Loucy (cell line): ENCODE data around the gene MT1B.
A peak's percentile ranks its signal among the peaks of the same experiment; 100 is the strongest.

ENCODE experiments used
- EZH2phosphoT487 ChIP-seq: fragments of 200-600 bp; IDR thresholded peaks from 2 replicates; pipeline ENCODE4 v1.6.1; 2018; ENCODE audit warnings: antibody characterized with exemption, mild to moderate bottlenecking, moderate library complexity, borderline replicate concordance
- TF ChIP-seq, protein P1 (sequence below): fragments of 200-600 bp; sonication (generic); conservative IDR thresholded peaks from 2 replicates; pipeline ENCODE4 v1.5.1; 2014; ENCODE audit warnings: mild to moderate bottlenecking, antibody characterized with exemption, low read length

DNA sequence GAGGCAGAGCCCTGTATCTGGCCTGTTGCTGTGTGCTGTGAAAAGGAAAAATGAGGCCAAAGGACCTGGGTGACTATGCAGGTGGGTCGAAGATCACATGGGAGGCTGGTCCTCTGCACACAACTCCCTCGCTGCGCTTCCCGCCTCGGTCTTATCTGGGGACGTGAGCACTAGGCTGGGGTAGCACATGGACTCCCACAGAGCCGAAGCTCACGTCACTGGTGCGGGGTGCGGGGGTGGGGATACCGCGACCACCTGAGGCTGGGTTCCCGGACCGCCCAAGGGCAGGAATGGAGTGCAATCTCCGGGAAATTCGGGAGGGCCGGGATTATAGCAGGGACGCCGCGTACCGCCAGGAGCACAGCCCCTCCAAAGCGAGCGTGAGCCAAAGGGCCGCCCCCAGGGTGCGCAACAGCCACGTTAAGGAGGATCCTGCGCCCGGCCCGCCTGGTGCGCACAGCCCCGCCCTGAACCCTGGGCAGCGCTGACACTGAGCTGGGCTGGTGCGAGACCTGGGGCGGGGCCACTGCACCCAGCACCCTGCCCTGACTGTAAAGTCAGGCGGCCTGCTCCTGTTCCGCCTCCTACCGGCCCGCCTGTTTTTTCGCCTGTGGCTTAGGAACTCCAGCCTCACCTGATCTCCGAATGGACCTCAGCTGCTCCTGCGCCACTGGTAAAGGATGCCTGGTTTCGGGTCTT lies 8.5 kb upstream of the MT1B start:
- TF ChIP-seq, protein P1, sequence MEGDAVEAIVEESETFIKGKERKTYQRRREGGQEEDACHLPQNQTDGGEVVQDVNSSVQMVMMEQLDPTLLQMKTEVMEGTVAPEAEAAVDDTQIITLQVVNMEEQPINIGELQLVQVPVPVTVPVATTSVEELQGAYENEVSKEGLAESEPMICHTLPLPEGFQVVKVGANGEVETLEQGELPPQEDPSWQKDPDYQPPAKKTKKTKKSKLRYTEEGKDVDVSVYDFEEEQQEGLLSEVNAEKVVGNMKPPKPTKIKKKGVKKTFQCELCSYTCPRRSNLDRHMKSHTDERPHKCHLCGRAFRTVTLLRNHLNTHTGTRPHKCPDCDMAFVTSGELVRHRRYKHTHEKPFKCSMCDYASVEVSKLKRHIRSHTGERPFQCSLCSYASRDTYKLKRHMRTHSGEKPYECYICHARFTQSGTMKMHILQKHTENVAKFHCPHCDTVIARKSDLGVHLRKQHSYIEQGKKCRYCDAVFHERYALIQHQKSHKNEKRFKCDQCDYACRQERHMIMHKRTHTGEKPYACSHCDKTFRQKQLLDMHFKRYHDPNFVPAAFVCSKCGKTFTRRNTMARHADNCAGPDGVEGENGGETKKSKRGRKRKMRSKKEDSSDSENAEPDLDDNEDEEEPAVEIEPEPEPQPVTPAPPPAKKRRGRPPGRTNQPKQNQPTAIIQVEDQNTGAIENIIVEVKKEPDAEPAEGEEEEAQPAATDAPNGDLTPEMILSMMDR = peak; percentile 12; the same call in 1 of the 2 replicates
- TF ChIP-seq EZH2phosphoT487 = no peak
